Left ventricle myocardium superior (tissue), 1 donor: ENCODE results near the gene ELAVL3. TPM values are rescaled to one million over a fixed set of nuclear protein-coding genes. Genes with fewer than 3 reads are reported as not detected.
"Not testable (repeated sequence)": the region's sequence is repeated elsewhere in the genome, so short reads cannot be mapped to it uniquely, and the experiment has no call there.

Source experiments
- ATAC-seq: fragments of 200-7000 bp; cut with Tn5 transposase; one replicate; pipeline ENCODE4 v1.9.1; 2020; ENCODE audit warnings: mild to moderate bottlenecking, moderate library complexity
- DNase-seq: peaks from one replicate; pipeline ENCODE4 v3.0.0-alpha.2; 2020
- intact Hi-C: fragments of 100-400 bp; cut with micrococcal nuclease; formaldehyde crosslinking; loops from one replicate; pipeline ENCODE4 v1.11.0; 2022
- total RNA-seq: library from RNA; stranded (reverse); fragmentation: NEBNext Ultra II Directional; extraction: Animal tissue kit (Norgen Biotek cat#: 25700); gene quantifications from one replicate; pipeline ENCODE4 v1.2.1, GENCODE V29; 2021
- donor health status: DM: no; HTN: yes; CAD: no; lungs with severe emphysema.

The ELAVL3 gene
- total RNA-seq, 1 donor from 2014 or later = 0.84 TPM

- DNase-seq (no peak), ATAC-seq (no peak)
- intact Hi-C loops = no loop called here
Observed at GRCh38 chr19:11447347-11448262, 33.2 kb downstream of the ELAVL3 start.

DNA sequence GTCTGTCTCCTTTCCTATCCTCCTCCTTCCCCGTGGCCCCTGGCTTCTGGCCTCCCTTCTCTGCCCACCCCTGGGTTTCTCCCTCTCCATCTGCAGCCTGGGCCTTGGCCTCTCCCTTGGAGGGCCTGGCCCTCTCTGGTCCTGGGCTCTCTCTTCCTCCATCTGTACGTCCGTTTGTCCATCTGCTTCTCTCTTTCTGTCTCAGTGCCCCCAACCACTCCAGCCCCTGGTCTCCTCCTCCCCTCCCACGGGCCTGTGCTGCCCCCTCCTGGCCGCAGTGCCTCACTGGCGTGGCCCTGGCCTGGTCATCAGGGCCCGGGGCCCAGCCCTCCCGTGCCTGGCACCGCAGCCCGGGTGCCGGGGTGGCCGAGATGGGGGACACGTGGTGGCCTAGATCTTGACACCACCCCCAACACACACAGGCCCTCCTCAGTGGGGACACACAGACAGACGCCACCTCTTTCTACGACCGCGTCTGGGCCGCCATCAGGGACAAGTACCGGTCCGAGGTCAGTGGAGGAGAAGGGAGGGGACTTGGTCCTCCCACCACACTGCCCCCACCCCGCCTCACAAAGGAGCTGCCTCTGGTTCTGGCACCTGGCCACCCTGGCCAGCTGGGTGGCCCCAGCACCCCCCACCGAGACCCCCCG is 34.1 kb downstream of the ELAVL3 start:
- ATAC-seq (peak; percentile 73), DNase-seq (peak; percentile 72)
- intact Hi-C loops = no loop called here

DNA sequence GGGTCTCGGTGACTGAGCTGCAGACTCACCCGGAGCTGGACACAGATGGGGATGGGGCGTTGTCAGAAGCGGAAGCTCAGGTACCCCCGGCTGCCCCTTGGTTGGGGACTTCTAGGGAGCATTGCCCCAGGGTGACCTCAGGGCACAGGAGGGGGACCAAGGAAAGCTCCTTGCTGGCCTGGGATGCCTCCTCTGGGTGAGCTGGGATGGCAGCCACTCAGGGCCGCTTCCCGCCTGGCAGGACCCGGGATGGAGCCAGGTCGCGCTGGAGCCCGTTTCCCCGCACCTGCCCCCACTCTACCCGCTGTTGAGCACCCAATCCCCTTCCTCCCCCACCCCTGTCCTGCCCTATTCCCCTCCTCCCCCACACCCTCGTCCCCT is 34.6 kb downstream of the ELAVL3 start:
- intact Hi-C loops = no loop called here
- ATAC-seq (no peak), DNase-seq (no peak)

DNA sequence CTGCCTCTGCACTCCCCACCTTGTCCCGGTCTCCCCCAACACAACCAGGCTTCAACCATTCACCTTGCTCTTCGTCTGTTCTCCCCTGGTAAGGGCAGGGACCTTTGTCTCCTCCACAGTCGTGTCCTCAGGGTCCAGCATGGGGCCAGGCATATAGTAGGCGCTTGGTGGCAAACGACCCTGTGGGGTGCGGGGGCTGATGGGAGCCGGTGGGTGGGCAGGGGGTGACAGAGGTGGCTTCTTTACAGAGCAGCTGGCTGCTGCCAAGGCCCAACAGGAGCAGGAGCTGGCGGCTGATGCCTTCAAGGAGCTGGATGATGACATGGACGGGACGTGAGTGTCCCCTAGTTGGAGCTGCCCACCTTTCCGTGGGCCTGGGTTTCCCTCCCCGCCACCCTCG is 35.7 kb downstream of the ELAVL3 start:
- intact Hi-C loops = no loop called here
- ATAC-seq (no peak), DNase-seq (no peak)

DNA sequence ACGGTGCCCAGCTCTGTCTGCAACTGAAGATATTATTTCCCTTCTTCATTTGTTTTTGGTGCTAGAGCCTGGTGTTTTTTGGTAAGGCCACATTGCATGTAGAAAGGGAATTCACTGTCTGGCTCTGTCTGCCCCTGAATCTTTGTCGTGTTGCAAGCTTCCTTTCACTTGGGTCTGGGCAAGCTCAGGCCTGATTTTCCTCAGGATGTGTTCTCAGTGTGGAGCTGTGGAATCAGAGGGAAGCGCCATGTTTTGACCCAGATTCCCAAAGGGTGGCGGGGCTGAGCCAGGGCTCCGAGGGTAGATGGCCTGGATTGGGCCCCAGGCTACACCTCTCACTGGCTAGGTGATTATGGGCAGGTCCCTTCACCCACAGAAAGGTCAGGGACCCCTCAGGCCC is 36.8 kb downstream of the ELAVL3 start:
- DNase-seq (no peak), ATAC-seq (no peak)
- intact Hi-C loops = no loop called here

- no peak for ATAC-seq
- no peak for DNase-seq
- intact Hi-C loops = no loop called here
Observed at GRCh38 chr19:11437955-11438354, 42.9 kb downstream of the ELAVL3 start.

- no peak for ATAC-seq
- DNase-seq = no peak
- intact Hi-C loops = no loop called here
Observed at GRCh38 chr19:11435833-11436313, 45.0 kb downstream of the ELAVL3 start.

DNA sequence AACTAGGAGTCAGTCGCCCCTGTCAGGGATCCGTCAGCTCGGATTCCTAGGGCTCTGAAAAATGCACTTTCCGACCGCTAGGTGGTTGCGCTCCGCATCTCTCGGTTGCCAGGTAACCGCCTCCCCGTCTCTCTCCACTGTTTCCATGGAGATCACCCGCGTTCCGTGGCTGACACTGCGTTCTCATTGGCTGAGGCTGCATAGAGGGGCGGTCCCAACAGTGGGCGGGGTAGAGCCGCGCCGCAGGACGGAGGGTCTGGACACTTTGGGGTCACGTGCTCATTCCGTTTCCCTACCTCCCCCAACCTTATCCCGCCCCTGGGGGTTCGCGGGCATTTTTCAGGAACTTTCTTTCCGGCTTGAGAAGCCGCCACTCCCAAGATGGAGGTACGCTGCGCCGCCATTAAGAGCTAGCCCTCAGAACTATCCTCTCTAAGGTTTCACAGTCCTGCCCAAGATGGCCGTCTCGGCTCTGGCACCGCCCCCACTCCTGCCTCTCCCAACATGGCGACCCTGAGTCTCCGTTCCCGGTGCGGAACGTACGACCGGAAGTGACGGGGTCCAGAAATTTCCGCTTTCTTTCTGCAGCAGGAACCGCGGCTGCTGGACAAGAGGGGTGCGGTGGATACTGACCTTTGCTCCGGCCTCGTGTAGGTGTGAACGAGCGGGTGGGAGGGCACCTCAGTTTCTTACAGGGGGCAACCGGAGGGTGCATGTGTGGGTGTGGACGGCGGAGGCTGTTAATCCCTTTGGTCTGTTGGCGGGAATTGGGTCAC is 45.6 kb downstream of the ELAVL3 start, which contains the start of the genes ODAD3 and PRKCSH:
ODAD3 (minus strand) TSS at position 65 of the 776 bp plus-strand sequence. CDS start 105 bp downstream, outside the sequence.
PRKCSH (plus strand) TSS at position 579 of the 776 bp plus-strand sequence. CDS start 483 bp downstream, outside the sequence.
- intact Hi-C loops = no loop called here
- peak; percentile 98 for DNase-seq
- peak; percentile 97 for ATAC-seq

DNA sequence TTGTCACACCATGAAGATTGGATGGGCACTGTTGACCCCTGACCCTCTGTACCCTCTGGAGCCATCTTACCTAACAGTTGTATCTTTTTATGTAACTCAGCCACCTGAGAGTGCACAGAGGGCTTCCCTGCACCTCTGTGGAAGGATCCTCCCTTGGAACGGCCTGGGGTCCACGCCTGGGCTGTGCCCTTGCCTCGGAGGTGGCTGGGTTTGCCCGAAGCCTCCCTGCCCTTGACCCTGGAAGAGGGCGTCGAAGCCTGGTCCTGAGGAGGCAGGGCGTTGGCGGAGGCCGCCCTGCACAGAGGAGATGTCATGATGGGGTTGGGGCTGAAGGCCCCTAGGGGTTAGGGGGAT is 46.2 kb downstream of the ELAVL3 start:
- intact Hi-C loops = no loop called here
- ATAC-seq (no peak), DNase-seq (no peak)

GRCh38 chr19:11433526-11433925 is 47.3 kb downstream of the ELAVL3 start:
- DNase-seq, intact Hi-C loops, ATAC-seq: not testable (repeated sequence)

- DNase-seq (no peak), ATAC-seq (no peak)
- intact Hi-C loops = no loop called here
Observed at GRCh38 chr19:11426656-11427055, 54.2 kb downstream of the ELAVL3 start.

DNA sequence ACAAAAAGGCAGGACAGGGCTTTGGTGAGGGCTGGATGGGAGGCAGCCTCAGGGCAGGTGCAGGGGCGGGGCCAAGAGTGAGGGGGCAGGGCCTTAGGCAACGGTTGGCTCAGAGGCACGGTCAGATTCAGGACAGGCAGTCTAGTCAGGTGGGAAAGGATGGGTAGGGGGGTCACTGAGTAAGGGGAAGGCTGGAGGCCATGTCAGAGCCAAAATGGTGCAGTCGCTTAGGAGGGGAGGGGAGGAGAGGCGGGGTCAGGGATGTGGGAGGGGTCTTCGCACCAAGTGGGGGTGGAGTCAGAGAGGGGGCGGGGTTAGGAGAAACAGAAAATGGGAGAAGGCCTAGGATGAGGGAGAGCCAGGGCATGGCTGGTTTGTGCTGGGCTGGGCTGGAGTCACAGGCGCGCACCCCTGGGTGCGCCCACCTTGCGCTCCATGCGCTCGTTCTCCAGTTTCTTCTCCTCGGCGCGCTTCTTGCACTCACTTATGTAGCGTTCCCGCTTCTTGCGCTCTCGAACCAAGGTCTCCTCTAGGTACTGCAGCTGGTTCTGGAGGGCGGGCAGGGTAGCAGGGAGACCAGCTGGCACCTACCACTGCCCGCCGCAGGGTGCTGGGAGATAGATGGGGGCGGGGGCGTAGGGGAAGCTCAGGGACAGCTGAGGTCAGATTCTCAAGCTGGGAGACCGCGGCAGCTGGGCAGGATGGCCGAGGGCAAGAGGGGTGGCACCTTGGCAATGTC is 55.0 kb downstream of the ELAVL3 start:
- no peak for ATAC-seq
- no peak for DNase-seq

GRCh38 chr19:11423791-11424181 is 57.1 kb downstream of the ELAVL3 start:
- DNase-seq (no peak), ATAC-seq (no peak)
- intact Hi-C loops = no loop called here

More for the DNA sequence above, 55.0 kb downstream of the ELAVL3 start:
- intact Hi-C loops = no loop called here

GRCh38 chr19:11423164-11423790 is 57.6 kb downstream of the ELAVL3 start:
- intact Hi-C loops = no loop called here
- ATAC-seq (no peak), DNase-seq (no peak)

DNA sequence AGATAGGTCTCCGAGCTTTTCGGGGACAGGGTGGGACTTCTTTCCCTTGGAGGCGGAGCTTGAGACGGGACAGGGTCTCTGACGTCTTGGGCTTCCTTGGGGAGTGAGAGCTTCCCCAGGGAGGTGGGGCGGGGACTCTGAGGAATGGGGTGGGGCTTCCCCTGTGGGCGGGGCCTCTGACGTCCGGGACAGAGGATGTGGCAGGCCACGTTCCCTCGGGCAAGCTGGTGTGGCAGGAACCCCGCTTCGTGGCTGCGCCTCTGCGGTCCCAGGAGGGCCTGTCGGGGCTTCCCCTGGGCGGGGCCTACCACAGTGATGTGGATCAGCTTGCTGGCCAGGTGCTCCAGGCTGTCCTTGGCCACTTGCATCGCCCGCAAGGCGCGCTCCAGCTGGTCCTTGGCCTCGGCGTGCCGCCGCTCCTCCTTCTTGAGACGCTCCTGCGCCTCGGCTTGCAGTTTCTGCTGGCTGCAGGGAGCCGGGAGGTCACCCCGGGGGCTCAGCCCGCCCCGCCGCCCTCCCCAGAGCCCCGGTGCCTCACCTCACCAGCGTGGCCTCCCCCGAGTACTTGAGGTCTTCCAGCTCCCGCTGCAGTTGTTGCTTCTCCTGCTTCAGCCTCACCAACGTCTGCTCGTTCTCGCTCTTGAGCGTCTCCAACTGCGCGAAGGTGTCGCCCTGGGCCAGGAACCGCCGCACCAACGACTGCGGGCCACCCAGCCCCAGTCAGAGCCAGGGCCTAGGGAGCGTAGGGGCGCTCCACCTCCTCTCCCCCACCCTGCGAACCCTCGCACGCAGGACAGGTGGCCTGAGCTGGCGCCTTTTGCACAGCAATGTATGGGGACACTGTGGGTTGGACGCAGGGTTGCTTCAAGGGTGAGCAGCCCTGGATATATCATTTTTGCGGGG is 58.4 kb downstream of the ELAVL3 start:
- ATAC-seq (peak; percentile 62), DNase-seq (peak; percentile 86)
- intact Hi-C loops = no loop called here

- peak; percentile 72 for DNase-seq
- ATAC-seq = peak; percentile 54
- intact Hi-C loops = no loop called here
Observed at GRCh38 chr19:11421371-11422098, 59.3 kb downstream of the ELAVL3 start.
